GM12874 (cell line): ENCODE data around the gene PRKAG1.

Experiments used
- CTCF ChIP-seq: IDR thresholded peaks from 2 replicates; pipeline ENCODE4 v1.5.1; 2011; ENCODE audit warnings: low read depth, mild to moderate bottlenecking, control low read depth, low read length, moderate library complexity; ENCODE audit not compliant: insufficient read depth

Gene PRKAG1

GRCh38 chr12:49026678-49027480 lies 8.3 kb upstream of the PRKAG1 start:
- TF ChIP-seq CTCF, result no peak

- TF ChIP-seq CTCF, result no peak
Observed at GRCh38 chr12:49026101-49026500, 7.5 kb upstream of the PRKAG1 start.

- TF ChIP-seq CTCF, result no peak
Observed at GRCh38 chr12:49025463-49025862, 6.9 kb upstream of the PRKAG1 start.

- no peak for TF ChIP-seq CTCF
Observed at GRCh38 chr12:49024543-49024942, 6.0 kb upstream of the PRKAG1 start.

GRCh38 chr12:49023812-49024211 lies 5.2 kb upstream of the PRKAG1 start:
- TF ChIP-seq CTCF, result no peak

- no peak for TF ChIP-seq CTCF
Observed at GRCh38 chr12:49022558-49023178, 4.1 kb upstream of the PRKAG1 start.

- no peak for TF ChIP-seq CTCF
Observed at GRCh38 chr12:49021292-49021915, 2.8 kb upstream of the PRKAG1 start.
